ENCODE measurements around the gene FAM124A. TPM values are rescaled to one million over a fixed set of nuclear protein-coding genes. Genes with fewer than 3 reads are reported as not detected.

Gene FAM124A
- total RNA-seq, 1 experiment from 2014 or later = 3.1 TPM

DNA sequence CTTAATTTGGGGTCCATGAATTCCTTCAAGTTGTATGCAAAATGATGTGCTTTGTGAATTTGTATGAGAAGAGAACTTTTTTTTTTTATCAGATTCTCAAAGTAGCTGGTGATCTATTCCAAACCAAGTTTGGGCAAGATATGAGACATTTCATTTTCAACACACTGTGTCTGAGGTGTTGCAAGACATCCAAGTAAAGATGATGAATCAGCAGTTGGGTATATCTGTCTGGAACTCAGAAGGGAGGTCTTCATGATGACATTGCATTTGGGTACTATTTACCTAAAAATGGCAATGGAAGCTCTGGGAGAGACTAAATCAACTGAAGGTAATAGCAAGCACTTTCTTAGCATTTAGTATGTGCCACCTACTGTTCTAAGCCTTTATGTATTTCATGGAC lies 2.8 kb downstream of the FAM124A start:
- intact Hi-C loops (cut with micrococcal nuclease) = no loop called here
- RAD21 ChIA-PET (ENCODE audit: low non-redundant PET in 1 of 2, low total read pairs in 2 of 2, uncharacterized antibody in 2 of 2, unreplicated experiment in 2 of 2) = no interaction called here
- Histone ChIP-seq H3K4me2 (ENCODE audit: low read length) (no peak overlapping the region), H3K4me3 (replicated peaks in 1 of 2; ENCODE audit: low read depth in 1 of 2, low read length in 2 of 2) (no peak overlapping the region), H3K36me3 (ENCODE audit: control insufficient read depth in 1 of 2, insufficient read depth in 2 of 2, low read length in 2 of 2) (no peaks in the 10 kb centered on the region), H3K9ac (ENCODE audit: low read length) (no peak overlapping the region), H3K27ac (ENCODE audit: low read depth, low read length) (no peak overlapping the region), H2AFZ (ENCODE audit: low read depth, low read length, poor library complexity, severe bottlenecking) (no peak overlapping the region), H3K9me3 (ENCODE audit: control insufficient read depth in 1 of 2, insufficient read depth in 1 of 2, low read depth in 1 of 2, low read length in 2 of 2) (no peaks in the 10 kb centered on the region), H3K9me2 (ENCODE audit: insufficient read depth) (no peaks in the 10 kb centered on the region), H3K27me3 (ENCODE audit: insufficient read depth, low read length) (no peaks in the 10 kb centered on the region), H3K79me2 (ENCODE audit: insufficient read depth, low read length) (no peaks in the 10 kb centered on the region), H4K20me1 (ENCODE audit: insufficient read depth) (no peaks in the 10 kb centered on the region), H3K4me1 (ENCODE audit: control insufficient read depth in 1 of 2, insufficient read depth in 2 of 2, low read length in 2 of 2) (peaks cover 4 to 14% of the 10 kb centered on the region in 2 experiments; a peak in 3 of 4 replicates)
- CTCF ChIA-PET = interaction anchor here (2.0 kb wide), 1 partner anchor 61 kb away, joined by 9 read pairs; no protein-coding TSS in a partner anchor
- no TSS peak for BruUV-seq (replicated peaks)
- POLR2A ChIA-PET = no interaction called here
- no peak for ATAC-seq
- DNase-seq (ENCODE audit: low read depth, low spot score) = no peak
- no peak for TF ChIP-seq RAD21 (IDR thresholded peaks at IDR 0.05; ENCODE audit: low read depth)
- no peak for TF ChIP-seq POLR2A (IDR thresholded peaks at IDR 0.05; ENCODE audit: borderline replicate concordance, extremely low read depth, insufficient read depth, insufficient read length)
- TF ChIP-seq, protein P1, sequence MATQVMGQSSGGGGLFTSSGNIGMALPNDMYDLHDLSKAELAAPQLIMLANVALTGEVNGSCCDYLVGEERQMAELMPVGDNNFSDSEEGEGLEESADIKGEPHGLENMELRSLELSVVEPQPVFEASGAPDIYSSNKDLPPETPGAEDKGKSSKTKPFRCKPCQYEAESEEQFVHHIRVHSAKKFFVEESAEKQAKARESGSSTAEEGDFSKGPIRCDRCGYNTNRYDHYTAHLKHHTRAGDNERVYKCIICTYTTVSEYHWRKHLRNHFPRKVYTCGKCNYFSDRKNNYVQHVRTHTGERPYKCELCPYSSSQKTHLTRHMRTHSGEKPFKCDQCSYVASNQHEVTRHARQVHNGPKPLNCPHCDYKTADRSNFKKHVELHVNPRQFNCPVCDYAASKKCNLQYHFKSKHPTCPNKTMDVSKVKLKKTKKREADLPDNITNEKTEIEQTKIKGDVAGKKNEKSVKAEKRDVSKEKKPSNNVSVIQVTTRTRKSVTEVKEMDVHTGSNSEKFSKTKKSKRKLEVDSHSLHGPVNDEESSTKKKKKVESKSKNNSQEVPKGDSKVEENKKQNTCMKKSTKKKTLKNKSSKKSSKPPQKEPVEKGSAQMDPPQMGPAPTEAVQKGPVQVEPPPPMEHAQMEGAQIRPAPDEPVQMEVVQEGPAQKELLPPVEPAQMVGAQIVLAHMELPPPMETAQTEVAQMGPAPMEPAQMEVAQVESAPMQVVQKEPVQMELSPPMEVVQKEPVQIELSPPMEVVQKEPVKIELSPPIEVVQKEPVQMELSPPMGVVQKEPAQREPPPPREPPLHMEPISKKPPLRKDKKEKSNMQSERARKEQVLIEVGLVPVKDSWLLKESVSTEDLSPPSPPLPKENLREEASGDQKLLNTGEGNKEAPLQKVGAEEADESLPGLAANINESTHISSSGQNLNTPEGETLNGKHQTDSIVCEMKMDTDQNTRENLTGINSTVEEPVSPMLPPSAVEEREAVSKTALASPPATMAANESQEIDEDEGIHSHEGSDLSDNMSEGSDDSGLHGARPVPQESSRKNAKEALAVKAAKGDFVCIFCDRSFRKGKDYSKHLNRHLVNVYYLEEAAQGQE (IDR thresholded peaks at IDR 0.05; ENCODE audit: low read depth) = no peak
- no peak for TF ChIP-seq SP1 (IDR thresholded peaks at IDR 0.05; ENCODE audit: low read depth)
- TF ChIP-seq SRF (IDR thresholded peaks at IDR 0.05; ENCODE audit: low read depth) = no peak
- TF ChIP-seq EGR1 (IDR thresholded peaks at IDR 0.05; ENCODE audit: low read depth) = no peak
- TF ChIP-seq, protein P2, sequence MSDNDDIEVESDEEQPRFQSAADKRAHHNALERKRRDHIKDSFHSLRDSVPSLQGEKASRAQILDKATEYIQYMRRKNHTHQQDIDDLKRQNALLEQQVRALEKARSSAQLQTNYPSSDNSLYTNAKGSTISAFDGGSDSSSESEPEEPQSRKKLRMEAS (IDR thresholded peaks at IDR 0.05) = no peak
- TF ChIP-seq EZH2phosphoT487 (IDR thresholded peaks at IDR 0.05; ENCODE audit: borderline replicate concordance) = no peak
- no peak for TF ChIP-seq EZH2 (IDR thresholded peaks at IDR 0.05)
- TF ChIP-seq POLR2AphosphoS5 (IDR thresholded peaks at IDR 0.05; ENCODE audit: low read depth, low read length) = no peak
- no peak for TF ChIP-seq FOSL1 (IDR thresholded peaks at IDR 0.05; ENCODE audit: low read depth)
- TF ChIP-seq CBX3 (IDR thresholded peaks at IDR 0.05; ENCODE audit: low read depth) = no peak
- TF ChIP-seq, protein P3, sequence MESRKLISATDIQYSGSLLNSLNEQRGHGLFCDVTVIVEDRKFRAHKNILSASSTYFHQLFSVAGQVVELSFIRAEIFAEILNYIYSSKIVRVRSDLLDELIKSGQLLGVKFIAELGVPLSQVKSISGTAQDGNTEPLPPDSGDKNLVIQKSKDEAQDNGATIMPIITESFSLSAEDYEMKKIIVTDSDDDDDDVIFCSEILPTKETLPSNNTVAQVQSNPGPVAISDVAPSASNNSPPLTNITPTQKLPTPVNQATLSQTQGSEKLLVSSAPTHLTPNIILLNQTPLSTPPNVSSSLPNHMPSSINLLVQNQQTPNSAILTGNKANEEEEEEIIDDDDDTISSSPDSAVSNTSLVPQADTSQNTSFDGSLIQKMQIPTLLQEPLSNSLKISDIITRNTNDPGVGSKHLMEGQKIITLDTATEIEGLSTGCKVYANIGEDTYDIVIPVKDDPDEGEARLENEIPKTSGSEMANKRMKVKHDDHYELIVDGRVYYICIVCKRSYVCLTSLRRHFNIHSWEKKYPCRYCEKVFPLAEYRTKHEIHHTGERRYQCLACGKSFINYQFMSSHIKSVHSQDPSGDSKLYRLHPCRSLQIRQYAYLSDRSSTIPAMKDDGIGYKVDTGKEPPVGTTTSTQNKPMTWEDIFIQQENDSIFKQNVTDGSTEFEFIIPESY (IDR thresholded peaks at IDR 0.05; ENCODE audit: extremely low read depth, insufficient replicate concordance, low read length) = no peak
- TF ChIP-seq ELF1 (IDR thresholded peaks at IDR 0.05; ENCODE audit: borderline replicate concordance, low read depth) = no peak
- no peak for TF ChIP-seq ZFX (IDR thresholded peaks at IDR 0.05)
